GF-D8 (cell line): Measurements from ENCODE around the gene PAK5.

Experiments
- DNase-seq: peaks from one replicate; lab custom pipeline; 2025; lab: John Stamatoyannopoulos, UW

The PAK5 gene

GRCh38 chr20:9616455-9616805 is 222.4 kb downstream of the PAK5 start:
- DNase-seq, result no peak

- no peak for DNase-seq
These were observed 223.0 kb downstream of the PAK5 start for GRCh38 chr20:9615766-9616454.

- no peak for DNase-seq
These were observed 223.8 kb downstream of the PAK5 start for GRCh38 chr20:9615118-9615517.

- no peak for DNase-seq
These were observed 225.0 kb downstream of the PAK5 start for GRCh38 chr20:9613871-9614270.

- no peak for DNase-seq
These were observed 227.0 kb downstream of the PAK5 start for GRCh38 chr20:9611921-9612320.

GRCh38 chr20:9610665-9611064 is 228.2 kb downstream of the PAK5 start:
- DNase-seq, result no peak

- no peak for DNase-seq
These were observed 228.9 kb downstream of the PAK5 start for GRCh38 chr20:9609887-9610502.

- no peak for DNase-seq
These were observed 230.1 kb downstream of the PAK5 start for GRCh38 chr20:9608639-9609340.

GRCh38 chr20:9602847-9603183 is 236.1 kb downstream of the PAK5 start:
- DNase-seq, result no peak

- DNase-seq, result no peak
These were observed 238.3 kb downstream of the PAK5 start for GRCh38 chr20:9600562-9600961.

GRCh38 chr20:9597547-9597946 is 241.3 kb downstream of the PAK5 start:
- no peak for DNase-seq

- no peak for DNase-seq
These were observed 243.1 kb downstream of the PAK5 start for GRCh38 chr20:9595763-9596162.

- DNase-seq, result no peak
These were observed 244.5 kb downstream of the PAK5 start for GRCh38 chr20:9594284-9594875.

- DNase-seq, result no peak
These were observed 246.5 kb downstream of the PAK5 start for GRCh38 chr20:9592419-9592818.

- DNase-seq, result no peak
These were observed 247.8 kb downstream of the PAK5 start for GRCh38 chr20:9591080-9591479.

GRCh38 chr20:9590189-9590588 is 248.7 kb downstream of the PAK5 start:
- no peak for DNase-seq

- DNase-seq, result no peak
These were observed 250.2 kb downstream of the PAK5 start for GRCh38 chr20:9588706-9589105.

GRCh38 chr20:9583151-9583550 is 255.7 kb downstream of the PAK5 start:
- no peak for DNase-seq

GRCh38 chr20:9582137-9582536 is 256.7 kb downstream of the PAK5 start:
- DNase-seq, result no peak

GRCh38 chr20:9581509-9581908 is 257.4 kb downstream of the PAK5 start:
- DNase-seq, result no peak

GRCh38 chr20:9578594-9578993 is 260.3 kb downstream of the PAK5 start:
- DNase-seq, result no peak

GRCh38 chr20:9577397-9577796 is 261.5 kb downstream of the PAK5 start:
- DNase-seq, result no peak

GRCh38 chr20:9576695-9577094 is 262.2 kb downstream of the PAK5 start:
- no peak for DNase-seq
